CD4-positive, alpha-beta T cell treated with Interferon gamma for 1 hour (primary cell): ENCODE measurements around the gene TAF7.
"Not testable (repeated sequence)": the region's sequence is repeated elsewhere in the genome, so short reads cannot be mapped to it uniquely, and the experiment has no call there.

Experiments used
- DNase-seq: peaks from one replicate; pipeline ENCODE4 v3.0.0-alpha.2; 2020

TAF7 gene

GRCh38 chr5:141320225-141321169 is at the start of gene TAF7:
Gene TAF7 (minus strand): TSS chr5:141320784. CDS start chr5:141320044, 740 bp downstream.
- peak; percentile 93 for DNase-seq

- DNase-seq, result no peak
These were observed 45.7 kb upstream of the TAF7 start for GRCh38 chr5:141366016-141366896.

GRCh38 chr5:141363952-141364660 is 43.5 kb upstream of the TAF7 start, which contains the start of gene PCDHGA5:
Gene PCDHGA5 (plus strand): TSS chr5:141364162. CDS start chr5:141364331, 169 bp downstream.
- DNase-seq, result no peak

GRCh38 chr5:141362719-141363118 is 42.1 kb upstream of the TAF7 start:
- DNase-seq, result no peak

GRCh38 chr5:141360685-141361084 is 40.1 kb upstream of the TAF7 start:
- no peak for DNase-seq

GRCh38 chr5:141359790-141360426 is 39.3 kb upstream of the TAF7 start, which contains the start of gene PCDHGB2:
Gene PCDHGB2 (plus strand): TSS chr5:141359994. CDS start chr5:141360136, 142 bp downstream.
- DNase-seq, result no peak

GRCh38 chr5:141356950-141357349 is 36.4 kb upstream of the TAF7 start:
- DNase-seq, result no peak

GRCh38 chr5:141356133-141356532 is 35.5 kb upstream of the TAF7 start:
- no peak for DNase-seq

- no peak for DNase-seq
These were observed 35.1 kb upstream of the TAF7 start for GRCh38 chr5:141355641-141356040.

- no peak for DNase-seq
These were observed 34.4 kb upstream of the TAF7 start, which contains the start of gene PCDHGA4 for GRCh38 chr5:141354900-141355469. Gene PCDHGA4 (plus strand): TSS chr5:141355021. CDS start chr5:141355108, 87 bp downstream.

GRCh38 chr5:141351591-141351990 is 31.0 kb upstream of the TAF7 start:
- DNase-seq, result no peak

- no peak for DNase-seq
These were observed 29.5 kb upstream of the TAF7 start, which contains the start of gene PCDHGB1 for GRCh38 chr5:141349917-141350619. Gene PCDHGB1 (plus strand): TSS chr5:141350099. CDS start chr5:141350261, 162 bp downstream.

GRCh38 chr5:141346017-141346416 is 25.4 kb upstream of the TAF7 start:
- not testable (repeated sequence) for DNase-seq

- DNase-seq, result no peak
These were observed 24.7 kb upstream of the TAF7 start for GRCh38 chr5:141345327-141345726.

- no peak for DNase-seq
These were observed 23.4 kb upstream of the TAF7 start for GRCh38 chr5:141343953-141344463.

- DNase-seq, result no peak
These were observed 22.8 kb upstream of the TAF7 start, which contains the start of gene PCDHGA3 for GRCh38 chr5:141343242-141343952. Gene PCDHGA3 (plus strand): TSS chr5:141343829. CDS start chr5:141344034, 205 bp downstream.

- no peak for DNase-seq
These were observed 22.2 kb upstream of the TAF7 start for GRCh38 chr5:141342773-141343172.

- not testable (repeated sequence) for DNase-seq
These were observed 20.3 kb upstream of the TAF7 start for GRCh38 chr5:141340781-141341354.
